ENCODE measurements around the gene CREB5.

- TF ChIP-seq POLR2A (IDR thresholded peaks at IDR 0.05) = no peak
- TF ChIP-seq CTCF (IDR thresholded peaks at IDR 0.05 in 4 of 5, conservative IDR thresholded peaks at IDR 0.05 in 1 of 5) = no peak
Measured at GRCh38 chr7:28815369-28815927, 403.1 kb downstream of the CREB5 start.

Data from gastrocnemius medialis (tissue), 4 donors.